Measurements from ENCODE around the gene C2CD3.

C2CD3 gene

GRCh38 chr11:73976451-73977151, 194.2 kb downstream of the C2CD3 start:
- DNase-seq, result no peak

DNA sequence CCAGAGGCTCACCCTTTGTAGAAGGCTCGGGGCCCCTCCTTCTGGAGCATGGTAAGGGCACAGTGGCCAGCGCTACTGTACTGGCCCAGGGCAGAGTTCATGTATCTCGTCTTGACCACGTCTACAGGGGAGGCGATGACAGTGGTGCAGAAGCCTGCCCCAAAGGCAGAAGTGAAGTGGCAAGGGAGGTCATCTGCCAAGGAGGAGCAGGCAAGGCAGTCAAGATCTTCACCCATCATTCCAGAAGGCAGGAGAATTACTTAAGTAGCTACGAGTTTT, 195.4 kb downstream of the C2CD3 start:
- DNase-seq, result no peak

DNA sequence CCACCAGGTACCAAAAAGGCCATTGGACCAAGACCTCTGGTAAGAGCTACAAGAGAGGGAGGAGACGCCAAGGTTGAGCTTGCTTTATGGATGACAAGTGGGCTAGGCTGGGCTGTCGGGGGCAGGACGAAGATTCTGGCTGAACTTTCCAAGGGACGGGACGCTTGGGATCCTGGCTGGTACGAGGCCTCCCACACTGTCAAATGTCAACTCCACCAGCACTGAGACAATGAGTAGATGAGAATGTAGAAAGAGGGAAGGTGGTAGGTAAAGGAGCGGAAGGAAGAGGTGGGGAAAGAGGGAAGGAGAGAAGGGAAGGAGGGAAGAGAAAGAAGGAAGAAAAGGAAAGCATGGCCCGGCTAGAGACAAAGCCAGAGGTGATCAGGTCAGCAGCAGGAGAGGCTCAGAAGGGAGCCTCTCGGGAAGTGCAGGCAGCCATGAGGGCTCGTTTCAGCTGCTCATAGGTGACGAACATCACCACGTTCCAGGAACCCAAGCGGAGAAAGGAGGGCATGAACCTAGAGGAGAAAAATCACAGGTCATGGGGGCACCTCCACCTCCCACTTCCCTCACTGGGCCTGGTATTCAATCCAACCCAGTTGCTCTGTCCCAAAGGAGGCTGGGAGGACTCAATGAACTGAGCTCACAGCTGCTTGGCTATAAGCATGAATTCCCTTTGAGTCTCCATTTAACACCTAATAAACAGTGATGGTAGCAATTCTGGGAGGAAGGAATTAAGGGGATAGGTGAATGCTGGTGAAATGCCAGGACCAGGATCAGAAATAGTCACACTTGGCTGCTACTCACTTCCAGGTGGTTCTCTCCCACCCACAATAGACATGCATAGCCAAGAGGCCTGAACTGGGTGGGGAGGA, 196.0 kb downstream of the C2CD3 start:
- DNase-seq, result no peak

- DNase-seq, result no peak
Measured at GRCh38 chr11:73972620-73973449, 198.0 kb downstream of the C2CD3 start.

DNA sequence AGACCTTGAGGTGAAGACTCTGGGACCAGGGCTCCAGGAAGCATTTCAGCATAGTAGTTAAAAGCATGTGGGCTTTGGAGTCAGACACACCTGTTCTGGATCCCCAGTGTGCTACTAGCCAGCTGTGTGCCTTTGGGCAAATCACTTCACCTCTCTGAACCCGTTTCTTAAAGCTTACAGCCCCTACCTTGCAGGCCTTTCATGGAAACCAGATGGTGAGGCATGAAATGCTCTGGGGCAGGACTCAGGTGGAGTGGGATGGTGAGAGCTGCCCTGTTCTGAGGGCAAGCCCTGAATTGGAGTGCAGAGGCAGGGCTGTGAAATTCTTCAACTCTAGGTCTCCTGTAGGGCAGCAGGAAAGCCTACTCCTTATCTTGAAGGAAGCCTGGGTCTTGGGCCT, 198.6 kb downstream of the C2CD3 start:
- no peak for DNase-seq

- no peak for DNase-seq
Measured at GRCh38 chr11:73971175-73971719, 199.6 kb downstream of the C2CD3 start.

- no peak for DNase-seq
Measured at GRCh38 chr11:73969991-73970800, 200.6 kb downstream of the C2CD3 start.

DNA sequence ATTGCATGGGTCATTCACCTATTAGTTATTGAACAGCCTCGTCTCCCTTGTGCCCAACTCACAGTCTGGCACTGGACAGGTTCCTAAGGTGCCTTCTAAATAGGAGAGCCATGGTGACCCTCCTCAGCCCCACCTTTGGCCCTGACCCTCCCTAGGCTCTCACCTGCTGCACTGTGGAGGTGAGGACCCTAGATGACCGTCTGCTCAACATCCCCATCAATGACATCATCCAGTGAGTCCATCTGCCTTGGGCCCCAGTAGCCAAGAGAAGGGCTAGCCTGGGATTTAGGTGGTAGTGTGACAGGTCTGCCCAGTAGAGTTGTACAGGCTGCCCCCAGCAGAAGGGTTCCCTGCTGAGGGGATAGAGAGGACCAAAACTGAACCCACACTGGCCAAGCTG, 201.7 kb downstream of the C2CD3 start:
- no peak for DNase-seq

GRCh38 chr11:73968356-73968966, 202.3 kb downstream of the C2CD3 start:
- DNase-seq, result no peak

DNA sequence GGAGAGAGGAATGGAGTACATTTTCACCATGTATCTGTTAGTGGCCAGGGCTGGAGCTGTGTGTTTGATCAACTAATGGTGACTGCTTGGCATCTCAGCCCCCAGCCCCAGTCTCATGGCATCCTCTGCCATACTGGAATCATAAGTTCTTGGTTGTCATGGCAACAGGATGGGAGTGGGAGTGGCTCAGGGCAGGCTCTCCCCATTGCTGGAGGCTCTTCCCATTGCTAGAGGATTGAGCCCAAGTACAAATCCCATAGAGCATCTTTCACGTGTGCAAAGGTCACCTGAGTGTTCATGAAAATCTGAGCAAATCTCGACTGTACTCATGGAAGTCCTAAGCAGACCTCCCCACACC, 205.1 kb downstream of the C2CD3 start:
- no peak for DNase-seq

DNA sequence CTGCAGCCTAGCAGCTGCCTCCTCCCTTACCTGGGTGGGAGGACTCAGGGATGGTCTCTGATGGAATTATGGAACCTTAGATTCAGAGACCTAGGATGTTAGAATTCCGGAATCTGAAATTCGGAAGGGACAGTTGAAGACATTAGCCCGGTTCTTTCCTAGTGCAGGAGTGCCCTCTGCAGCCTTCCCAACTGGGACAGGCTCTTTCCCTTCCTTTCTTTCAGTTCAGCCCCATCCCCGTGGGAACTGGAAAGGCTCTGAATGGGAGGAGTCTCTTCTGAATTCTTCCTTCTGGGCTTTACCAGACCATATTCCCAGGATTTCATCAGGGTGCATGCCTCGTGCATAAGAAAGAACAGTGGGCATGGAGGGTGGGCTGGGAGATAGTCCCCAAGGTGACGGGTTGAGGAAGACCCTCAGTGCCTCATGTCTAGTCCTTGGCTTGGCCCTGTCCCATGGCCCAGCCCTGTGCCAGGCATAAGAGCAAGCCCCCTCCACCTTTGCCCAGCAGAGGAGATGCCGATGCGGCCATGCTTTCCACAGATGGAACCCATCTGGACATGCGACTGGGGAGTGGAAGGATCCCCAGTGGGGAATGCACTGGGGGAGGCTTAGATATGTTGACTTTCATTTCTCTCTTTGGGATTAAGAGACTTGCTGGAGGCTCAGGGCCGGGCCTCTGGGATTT, 205.6 kb downstream of the C2CD3 start:
- DNase-seq, result no peak

- no peak for DNase-seq
Measured at GRCh38 chr11:73963861-73964260, 206.9 kb downstream of the C2CD3 start.
